Coronary artery (tissue), 2 donors: ENCODE data around the gene SLC27A2.

Experiments used
- DNase-seq: peaks from one replicate; pipeline ENCODE4 v3.0.0-alpha.2; 2017; ENCODE audit warnings: low spot score
- H3K27ac ChIP-seq, 2 donors: fragments of 200-600 bp; sonication (generic); one replicate each; pipeline ENCODE4 v1.5.1; 2016 to 2019
- H3K4me3 ChIP-seq: fragments of 200-600 bp; sonication (generic); 2 replicates; pipeline ENCODE4 v1.5.1; 2016; ENCODE audit warnings: mild to moderate bottlenecking, moderate library complexity
- TF ChIP-seq, protein P1 (sequence below): fragments of 200-600 bp; sonication (generic); IDR thresholded peaks from one replicate; pipeline ENCODE4 v1.5.1; 2019; ENCODE audit warnings: antibody characterized with exemption

SLC27A2 gene

GRCh38 chr15:50280271-50280670, 98.3 kb downstream of the SLC27A2 start:
- no peak overlapping the region for H3K4me3 ChIP-seq
- TF ChIP-seq, protein P1, sequence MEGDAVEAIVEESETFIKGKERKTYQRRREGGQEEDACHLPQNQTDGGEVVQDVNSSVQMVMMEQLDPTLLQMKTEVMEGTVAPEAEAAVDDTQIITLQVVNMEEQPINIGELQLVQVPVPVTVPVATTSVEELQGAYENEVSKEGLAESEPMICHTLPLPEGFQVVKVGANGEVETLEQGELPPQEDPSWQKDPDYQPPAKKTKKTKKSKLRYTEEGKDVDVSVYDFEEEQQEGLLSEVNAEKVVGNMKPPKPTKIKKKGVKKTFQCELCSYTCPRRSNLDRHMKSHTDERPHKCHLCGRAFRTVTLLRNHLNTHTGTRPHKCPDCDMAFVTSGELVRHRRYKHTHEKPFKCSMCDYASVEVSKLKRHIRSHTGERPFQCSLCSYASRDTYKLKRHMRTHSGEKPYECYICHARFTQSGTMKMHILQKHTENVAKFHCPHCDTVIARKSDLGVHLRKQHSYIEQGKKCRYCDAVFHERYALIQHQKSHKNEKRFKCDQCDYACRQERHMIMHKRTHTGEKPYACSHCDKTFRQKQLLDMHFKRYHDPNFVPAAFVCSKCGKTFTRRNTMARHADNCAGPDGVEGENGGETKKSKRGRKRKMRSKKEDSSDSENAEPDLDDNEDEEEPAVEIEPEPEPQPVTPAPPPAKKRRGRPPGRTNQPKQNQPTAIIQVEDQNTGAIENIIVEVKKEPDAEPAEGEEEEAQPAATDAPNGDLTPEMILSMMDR = no peak
- H3K27ac ChIP-seq = no peak overlapping the region
- no peak for DNase-seq

- TF ChIP-seq, protein P1 = no peak
- no peak overlapping the region for H3K4me3 ChIP-seq
- DNase-seq = no peak
- H3K27ac ChIP-seq = no peak overlapping the region
Observed at GRCh38 chr15:50281427-50281826, 99.4 kb downstream of the SLC27A2 start.
